ENCODE data around the gene WDFY2. TPM values are rescaled to one million over a fixed set of nuclear protein-coding genes. Genes with fewer than 3 reads are reported as not detected.

WDFY2 gene
- total and polyA plus RNA-seq, 10 of the 15 experiments (the other 5 are each of a cell fraction or from before 2014, with no cell fraction given) = 2.1 to 13.0 (median 8.1) TPM

GRCh38 chr13:51585696-51586095 lies 1.4 kb downstream of the WDFY2 start:
- SMC1A ChIA-PET (ENCODE audit: uncharacterized antibody, unreplicated experiment) = interaction anchor here (0.8 to 4.0 kb wide), 34 partner anchors 9 to 212 kb away, joined by 3 to 38 read pairs (median 4); partner anchors contain the start of gene INTS6
- intact Hi-C loops (cut with micrococcal nuclease; ENCODE audit: unreplicated experiment) = loop anchor here (2.0 to 5.0 kb wide), 4 partner anchors 83 to 217 kb away; no protein-coding TSS in a partner anchor
- Histone ChIP-seq H3K79me2 (ENCODE audit: control insufficient read depth, insufficient read depth, low read length) (peaks cover 52% of the 10 kb centered on the region), H3K27ac (ENCODE audit: control insufficient read depth, insufficient read depth) (peak overlapping the region; percentile 64), H3K4me3 (peak overlapping the region; percentile 95), H2AFZ (ENCODE audit: control insufficient read depth, low read depth, low read length) (peak overlapping the region; percentile 45), H3K4me2 (ENCODE audit: control insufficient read depth, insufficient read depth) (peak overlapping the region; percentile 78), H3K27me3 (replicated peaks in 1 of 2; ENCODE audit: control insufficient read depth in 2 of 2, insufficient read depth in 2 of 2, low read length in 1 of 2) (no peaks in the 10 kb centered on the region), H4K20me1 (ENCODE audit: control insufficient read depth, insufficient read depth) (no peaks in the 10 kb centered on the region), H3K4me1 (ENCODE audit: control insufficient read depth, insufficient read depth, low read length) (peaks cover 9% of the 10 kb centered on the region; the same call in 1 of the 2 replicates), H3K9ac (ENCODE audit: control insufficient read depth, insufficient read depth, low read length) (peak overlapping the region; percentile 75), H3K9me3 (replicated peaks; ENCODE audit: control insufficient read depth, insufficient read depth, low read length) (no peaks in the 10 kb centered on the region), H3K36me3 (ENCODE audit: control insufficient read depth in 2 of 2, insufficient read depth in 2 of 2, low read length in 1 of 2) (no peaks in the 10 kb centered on the region)
- in situ Hi-C loops (cut with MboI) = loop anchor here (10.0 kb wide), 1 partner anchor 131 kb away; the partner anchor contains the start of gene INTS6
- TF ChIP-seq KAT2A (conservative IDR thresholded peaks at IDR 0.05; ENCODE audit: control insufficient read depth, low read depth, low read length) (no peak), JUNB (IDR thresholded peaks at IDR 0.05) (peak; percentile 43; the same call in 1 of the 2 replicates), JUND (IDR thresholded peaks at IDR 0.05; ENCODE audit: low read depth, low read length) (no peak), MTA3 (IDR thresholded peaks at IDR 0.05; ENCODE audit: borderline replicate concordance, low read length) (0 out of 2 replicates have a peak, but pooled peaks have one; percentile 22)
- CTCF ChIA-PET = interaction anchor here (0.7 to 2.8 kb wide), 12 partner anchors 11 to 230 kb away, joined by 3 to 26 read pairs (median 5); no protein-coding TSS in a partner anchor
- FAIRE-seq = peak; percentile 7
- WGBS (ENCODE audit: insufficient coverage, insufficient replicate concordance, low lambda C conversion rate, missing lambda C conversion rate) = 0% methylated on average over 4 of the region's 4 CpGs
- ATAC-seq = peak; percentile 8
- POLR2A ChIA-PET = interaction anchor here (0.6 to 3.3 kb wide), 10 partner anchors 10 to 236 kb away, joined by 3 to 21 read pairs (median 4); partner anchors contain the start of gene INTS6
- RAD21 ChIA-PET (ENCODE audit: unreplicated experiment) = interaction anchor here (0.8 to 3.1 kb wide), 28 partner anchors 11 to 212 kb away, joined by 3 to 45 read pairs (median 6); partner anchors contain the start of gene INTS6
- no TSS peak for BruUV-seq (replicated peaks)
- DNase-seq (ENCODE audit: low read depth, low spot score) = no peak

DNA sequence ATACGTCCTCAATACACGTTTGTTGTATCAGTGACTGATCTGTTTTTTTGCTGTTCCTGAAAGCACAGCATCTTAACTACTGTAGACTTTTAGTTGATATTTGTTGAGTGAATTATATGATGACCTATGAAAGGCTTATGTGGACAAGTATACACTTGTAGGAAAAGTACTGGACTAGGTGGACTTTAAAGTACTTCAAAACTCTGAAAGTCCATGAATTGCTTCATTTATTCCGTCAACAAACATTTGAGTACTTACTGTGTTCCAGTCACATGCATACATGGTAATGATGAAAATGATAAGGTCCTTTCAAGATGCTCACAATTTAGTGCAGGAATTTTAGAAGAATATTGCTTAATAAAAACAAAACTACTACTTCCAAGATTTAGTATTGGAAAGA lies 3.1 kb downstream of the WDFY2 start:
- no peaks in the 10 kb centered on the region for H3K27me3 ChIP-seq (replicated peaks in 1 of 2; ENCODE audit: control insufficient read depth in 2 of 2, insufficient read depth in 2 of 2, low read length in 1 of 2)
- H3K9ac ChIP-seq (ENCODE audit: control insufficient read depth, insufficient read depth, low read length) = no peak overlapping the region
- ChIA-PET CTCF (interaction anchor here (1.4 to 2.8 kb wide), 4 partner anchors 9 to 210 kb away, joined by 3 to 26 read pairs (median 7); no protein-coding TSS in a partner anchor), POLR2A (interaction anchor here (1.2 to 3.3 kb wide), 4 partner anchors 8 to 134 kb away, joined by 4 to 21 read pairs (median 16); partner anchors contain the start of gene INTS6), RAD21 (ENCODE audit: unreplicated experiment) (interaction anchor here (0.6 to 3.1 kb wide), 11 partner anchors 9 to 210 kb away, joined by 3 to 45 read pairs (median 8); partner anchors contain the start of gene INTS6), SMC1A (ENCODE audit: uncharacterized antibody, unreplicated experiment) (interaction anchor here (0.8 to 4.0 kb wide), 13 partner anchors 9 to 222 kb away, joined by 3 to 38 read pairs (median 3); partner anchors contain the start of gene INTS6)
- no TSS peak for BruUV-seq (replicated peaks)
- H3K79me2 ChIP-seq (ENCODE audit: control insufficient read depth, insufficient read depth, low read length) = peaks cover 63% of the 10 kb centered on the region
- in situ Hi-C loops (cut with MboI) (loop anchor here (10.0 kb wide), 1 partner anchor 133 kb away; the partner anchor contains the start of gene INTS6), intact Hi-C loops (cut with micrococcal nuclease; ENCODE audit: unreplicated experiment) (loop anchor here (5.0 kb wide), 1 partner anchor 120 kb away; no protein-coding TSS in a partner anchor)
- H3K27ac ChIP-seq (ENCODE audit: control insufficient read depth, insufficient read depth) = no peak overlapping the region
- H3K36me3 ChIP-seq (ENCODE audit: control insufficient read depth in 2 of 2, insufficient read depth in 2 of 2, low read length in 1 of 2) = no peaks in the 10 kb centered on the region
- H3K9me3 ChIP-seq (replicated peaks; ENCODE audit: control insufficient read depth, insufficient read depth, low read length) = no peaks in the 10 kb centered on the region
- no peak overlapping the region for H3K4me2 ChIP-seq (ENCODE audit: control insufficient read depth, insufficient read depth)
- no peaks in the 10 kb centered on the region for H4K20me1 ChIP-seq (ENCODE audit: control insufficient read depth, insufficient read depth)
- 95% methylated on average over 3 of the region's 3 CpGs for WGBS (ENCODE audit: insufficient coverage, insufficient replicate concordance, low lambda C conversion rate, missing lambda C conversion rate)
- FAIRE-seq (no peak), ATAC-seq (no peak), DNase-seq (ENCODE audit: low read depth, low spot score) (no peak)
- H3K4me1 ChIP-seq (ENCODE audit: control insufficient read depth, insufficient read depth, low read length) = peaks cover 8% of the 10 kb centered on the region; the same call in 1 of the 2 replicates
- no peak overlapping the region for H2AFZ ChIP-seq (ENCODE audit: control insufficient read depth, low read depth, low read length)
- peak overlapping the region; percentile 27; the same call in 1 of the 2 replicates for H3K4me3 ChIP-seq
- TF ChIP-seq RAD51 (IDR thresholded peaks at IDR 0.05) (no peak), POU2F2 (IDR thresholded peaks at IDR 0.05; ENCODE audit: borderline replicate concordance, low read depth, low read length) (no peak), MTA3 (IDR thresholded peaks at IDR 0.05; ENCODE audit: borderline replicate concordance, low read length) (no peak), ZNF687 (IDR thresholded peaks at IDR 0.05) (no peak), BMI1 (IDR thresholded peaks at IDR 0.05; ENCODE audit: borderline replicate concordance) (no peak)
- TF ChIP-seq, protein P1, sequence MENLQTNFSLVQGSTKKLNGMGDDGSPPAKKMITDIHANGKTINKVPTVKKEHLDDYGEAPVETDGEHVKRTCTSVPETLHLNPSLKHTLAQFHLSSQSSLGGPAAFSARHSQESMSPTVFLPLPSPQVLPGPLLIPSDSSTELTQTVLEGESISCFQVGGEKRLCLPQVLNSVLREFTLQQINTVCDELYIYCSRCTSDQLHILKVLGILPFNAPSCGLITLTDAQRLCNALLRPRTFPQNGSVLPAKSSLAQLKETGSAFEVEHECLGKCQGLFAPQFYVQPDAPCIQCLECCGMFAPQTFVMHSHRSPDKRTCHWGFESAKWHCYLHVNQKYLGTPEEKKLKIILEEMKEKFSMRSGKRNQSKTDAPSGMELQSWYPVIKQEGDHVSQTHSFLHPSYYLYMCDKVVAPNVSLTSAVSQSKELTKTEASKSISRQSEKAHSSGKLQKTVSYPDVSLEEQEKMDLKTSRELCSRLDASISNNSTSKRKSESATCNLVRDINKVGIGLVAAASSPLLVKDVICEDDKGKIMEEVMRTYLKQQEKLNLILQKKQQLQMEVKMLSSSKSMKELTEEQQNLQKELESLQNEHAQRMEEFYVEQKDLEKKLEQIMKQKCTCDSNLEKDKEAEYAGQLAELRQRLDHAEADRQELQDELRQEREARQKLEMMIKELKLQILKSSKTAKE (IDR thresholded peaks at IDR 0.05; ENCODE audit: low read depth, poor library complexity, severe bottlenecking) = no peak

Data from GM12878 (cell line).